ENCODE results near the gene HLTF. TPM values are rescaled to one million over a fixed set of nuclear protein-coding genes. Genes with fewer than 3 reads are reported as not detected.

HLTF gene
- total RNA-seq, 1 donor from 2014 or later = 117 TPM

- DNase-seq (ENCODE audit: low spot score in 2 of 2) (no peak), FAIRE-seq (no peak)
These were observed 4.6 kb upstream of the HLTF start for GRCh38 chr3:149090907-149091306.

- DNase-seq (ENCODE audit: low spot score in 2 of 2) (no peak), FAIRE-seq (no peak)
These were observed 4.1 kb upstream of the HLTF start for GRCh38 chr3:149090461-149090860.

GRCh38 chr3:149089395-149089794, 3.1 kb upstream of the HLTF start:
- no peak for FAIRE-seq
- no peak for DNase-seq (ENCODE audit: low spot score in 2 of 2)

- DNase-seq (ENCODE audit: low spot score in 2 of 2) (no peak), FAIRE-seq (no peak)
These were observed 875 bp upstream of the HLTF start for GRCh38 chr3:149087208-149087607.

- peak in 1 of 2 donors; percentile 20 for DNase-seq (ENCODE audit: low spot score in 2 of 2)
- FAIRE-seq = no peak
These were observed 503 bp downstream of the HLTF start for GRCh38 chr3:149085828-149086231.

- FAIRE-seq (no peak), DNase-seq (ENCODE audit: low spot score in 2 of 2) (no peak)
These were observed 4.6 kb downstream of the HLTF start for GRCh38 chr3:149081772-149082171.

- DNase-seq (ENCODE audit: low spot score in 2 of 2) (no peak), FAIRE-seq (peak; percentile 17)
These were observed 5.6 kb downstream of the HLTF start for GRCh38 chr3:149080699-149081091.

- no peak for FAIRE-seq
- DNase-seq (ENCODE audit: low spot score in 2 of 2) = no peak
These were observed 6.2 kb downstream of the HLTF start for GRCh38 chr3:149080011-149080698.

- no peak for DNase-seq (ENCODE audit: low spot score in 2 of 2)
- no peak for FAIRE-seq
These were observed 8.7 kb downstream of the HLTF start for GRCh38 chr3:149077628-149078027.

GRCh38 chr3:149067883-149068282, 18.4 kb downstream of the HLTF start:
- no peak for FAIRE-seq
- DNase-seq (ENCODE audit: low spot score in 2 of 2) = no peak

- DNase-seq (ENCODE audit: low spot score in 2 of 2) (no peak), FAIRE-seq (no peak)
These were observed 24.6 kb downstream of the HLTF start for GRCh38 chr3:149061776-149062175.

GRCh38 chr3:149058602-149059001, 27.7 kb downstream of the HLTF start:
- DNase-seq (ENCODE audit: low spot score in 2 of 2) = no peak
- FAIRE-seq = no peak

- DNase-seq (ENCODE audit: low spot score in 2 of 2) (no peak), FAIRE-seq (no peak)
These were observed 28.1 kb downstream of the HLTF start for GRCh38 chr3:149058198-149058597.

GRCh38 chr3:149055575-149055974, 30.8 kb downstream of the HLTF start:
- DNase-seq (ENCODE audit: low spot score in 2 of 2) = no peak
- FAIRE-seq = no peak

GRCh38 chr3:149044339-149045083, 41.8 kb downstream of the HLTF start:
- DNase-seq (ENCODE audit: low spot score in 2 of 2) = no peak
- FAIRE-seq = no peak

- FAIRE-seq (peak; percentile 3), DNase-seq (ENCODE audit: low spot score in 2 of 2) (no peak)
These were observed 43.4 kb downstream of the HLTF start for GRCh38 chr3:149042789-149043386.

- DNase-seq (ENCODE audit: low spot score in 2 of 2) (no peak), FAIRE-seq (no peak)
These were observed 48.0 kb downstream of the HLTF start for GRCh38 chr3:149038322-149038721.

- FAIRE-seq = no peak
These were observed 48.6 kb downstream of the HLTF start for GRCh38 chr3:149037684-149038083.

GRCh38 chr3:149031096-149031495, 55.2 kb downstream of the HLTF start:
- DNase-seq (ENCODE audit: low spot score in 2 of 2) = no peak
- no peak for FAIRE-seq

More at GRCh38 chr3:149037684-149038083, 48.6 kb downstream of the HLTF start:
- DNase-seq (ENCODE audit: low spot score in 2 of 2) = no peak

GRCh38 chr3:149026718-149027117, 59.6 kb downstream of the HLTF start:
- no peak for DNase-seq (ENCODE audit: low spot score in 2 of 2)
- FAIRE-seq = no peak

GRCh38 chr3:149023951-149024350, 62.4 kb downstream of the HLTF start:
- no peak for FAIRE-seq
- no peak for DNase-seq (ENCODE audit: low spot score in 2 of 2)

- DNase-seq (ENCODE audit: low spot score in 2 of 2) (no peak), FAIRE-seq (no peak)
These were observed 64.5 kb downstream of the HLTF start for GRCh38 chr3:149021830-149022229.

Measured in frontal cortex (tissue), 4 donors.